Activated CD4-positive, alpha-beta T cell treated with anti-CD3 and anti-CD28 coated beads, Interleukin-2, amount 50 U/mL, for 4 hours (primary cell): ENCODE results near the gene EXOC4.
"Not testable (repeated sequence)": the region's sequence is repeated elsewhere in the genome, so short reads cannot be mapped to it uniquely, and the experiment has no call there.

Source experiments
- DNase-seq, 2 experiments: peaks; one replicate each; pipeline ENCODE4 v3.0.0-alpha.2; 2020

Gene EXOC4

GRCh38 chr7:133319842-133320241 lies 67.0 kb downstream of the EXOC4 start:
- DNase-seq: no peak

- no peak for DNase-seq
Measured at GRCh38 chr7:133320891-133321290, 68.0 kb downstream of the EXOC4 start.

- not testable (repeated sequence) for DNase-seq
Measured at GRCh38 chr7:133321366-133321765, 68.5 kb downstream of the EXOC4 start.

GRCh38 chr7:133326745-133327144 lies 73.9 kb downstream of the EXOC4 start:
- DNase-seq: not testable (repeated sequence)

GRCh38 chr7:133328021-133328420 lies 75.1 kb downstream of the EXOC4 start:
- DNase-seq: not testable (repeated sequence)

- no peak for DNase-seq
Measured at GRCh38 chr7:133330085-133330484, 77.2 kb downstream of the EXOC4 start.

- no peak for DNase-seq
Measured at GRCh38 chr7:133331861-133332260, 79.0 kb downstream of the EXOC4 start.

GRCh38 chr7:133339772-133340171 lies 86.9 kb downstream of the EXOC4 start:
- DNase-seq: no peak

- no peak for DNase-seq
Measured at GRCh38 chr7:133344275-133344674, 91.4 kb downstream of the EXOC4 start.

- no peak for DNase-seq
Measured at GRCh38 chr7:133345690-133346421, 93.0 kb downstream of the EXOC4 start.

GRCh38 chr7:133348250-133348649 lies 95.4 kb downstream of the EXOC4 start:
- DNase-seq: no peak

- DNase-seq: no peak
Measured at GRCh38 chr7:133349101-133349500, 96.2 kb downstream of the EXOC4 start.

GRCh38 chr7:133352430-133352829 lies 99.6 kb downstream of the EXOC4 start:
- DNase-seq: no peak

- DNase-seq: no peak
Measured at GRCh38 chr7:133353775-133354174, 100.9 kb downstream of the EXOC4 start.

GRCh38 chr7:133354546-133355324 lies 101.9 kb downstream of the EXOC4 start:
- no peak for DNase-seq

- no peak for DNase-seq
Measured at GRCh38 chr7:133355325-133355708, 102.4 kb downstream of the EXOC4 start.

- no peak for DNase-seq
Measured at GRCh38 chr7:133355822-133356221, 102.9 kb downstream of the EXOC4 start.

- DNase-seq: no peak
Measured at GRCh38 chr7:133358708-133359107, 105.8 kb downstream of the EXOC4 start.

GRCh38 chr7:133359449-133359848 lies 106.6 kb downstream of the EXOC4 start:
- no peak for DNase-seq

GRCh38 chr7:133360201-133360600 lies 107.3 kb downstream of the EXOC4 start:
- no peak for DNase-seq

GRCh38 chr7:133361806-133362205 lies 108.9 kb downstream of the EXOC4 start:
- DNase-seq: no peak

- no peak for DNase-seq
Measured at GRCh38 chr7:133364959-133365690, 112.2 kb downstream of the EXOC4 start.

- DNase-seq: no peak
Measured at GRCh38 chr7:133365917-133366316, 113.0 kb downstream of the EXOC4 start.

GRCh38 chr7:133367561-133367960 lies 114.7 kb downstream of the EXOC4 start:
- no peak for DNase-seq
